Stimulated activated CD8-positive, alpha-beta memory T cell treated with anti-CD3 and anti-CD28 coated beads, Interleukin-15, amount 100 ng/mL, for 4 hours (primary cell): ENCODE measurements around the gene PLEKHA8.

Source experiments
- DNase-seq, 2 donors: peaks; one replicate each; pipeline ENCODE4 v3.0.0-alpha.2; 2020; ENCODE audit warnings: low read depth in 2 of 2

Gene PLEKHA8

DNA sequence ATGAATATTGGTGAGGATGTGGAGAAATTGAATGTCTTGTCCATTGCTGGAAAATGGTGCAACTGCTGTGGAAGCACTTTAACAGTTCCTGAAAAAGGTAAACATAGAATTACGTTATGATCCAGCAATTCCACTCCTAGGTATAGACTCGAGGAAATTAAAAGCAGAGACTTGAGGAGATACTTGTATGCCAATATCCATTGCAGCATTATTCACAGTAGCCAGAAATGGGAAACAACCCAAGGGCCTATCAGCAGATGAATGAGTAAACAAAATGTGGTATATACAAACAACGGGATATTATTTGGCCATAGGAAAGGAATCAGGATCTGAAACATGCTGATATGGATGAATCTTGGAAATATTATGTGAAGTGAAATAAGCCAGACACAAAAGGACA is 74.1 kb downstream of the PLEKHA8 start:
- no peak for DNase-seq

DNA sequence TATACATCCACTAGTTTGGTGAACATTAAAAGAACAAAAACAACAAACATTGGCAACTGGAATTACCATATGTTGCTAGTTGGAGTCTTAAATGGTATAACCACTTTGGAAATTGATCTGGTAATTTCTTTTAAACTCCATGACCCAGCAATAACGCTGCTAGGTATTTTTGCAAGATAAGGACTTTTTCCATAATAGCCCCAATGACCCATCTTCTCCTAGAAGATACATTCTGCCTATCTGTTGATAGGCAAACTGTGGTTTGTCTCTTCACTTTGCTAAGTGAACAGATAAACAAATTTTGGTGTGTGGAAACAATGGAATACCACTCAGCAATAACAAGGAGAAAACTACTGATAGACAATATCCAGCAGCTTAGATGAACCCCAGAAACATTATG is 75.9 kb downstream of the PLEKHA8 start:
- no peak for DNase-seq

DNA sequence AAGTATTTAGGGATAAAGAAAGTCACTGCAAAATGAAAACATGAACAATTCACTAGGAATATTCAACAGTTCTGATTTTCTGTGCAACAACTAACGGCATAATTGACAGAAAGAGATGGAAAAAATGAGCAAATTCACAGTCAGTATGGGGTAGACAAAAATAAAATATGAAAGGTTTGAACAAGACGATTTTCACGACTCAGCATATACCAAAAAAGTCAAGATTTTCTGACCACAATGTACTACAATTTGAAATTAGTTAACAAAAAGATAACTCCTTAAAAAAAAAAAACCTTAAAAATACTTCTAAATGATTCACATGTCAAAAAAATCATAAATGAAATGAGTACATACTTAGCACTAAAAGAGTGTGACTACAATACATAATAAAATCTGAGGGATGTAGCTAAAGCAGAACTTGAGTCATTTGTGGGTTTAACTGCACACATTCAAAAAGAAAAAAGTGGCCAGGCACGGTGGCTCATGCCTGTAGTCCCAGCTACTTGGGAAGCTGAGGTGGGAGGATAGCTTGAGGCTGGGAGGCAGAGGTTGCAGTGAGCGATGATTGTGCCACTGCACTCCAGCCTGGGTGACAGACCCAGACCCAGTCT is 84.0 kb downstream of the PLEKHA8 start:
- DNase-seq: no peak

DNA sequence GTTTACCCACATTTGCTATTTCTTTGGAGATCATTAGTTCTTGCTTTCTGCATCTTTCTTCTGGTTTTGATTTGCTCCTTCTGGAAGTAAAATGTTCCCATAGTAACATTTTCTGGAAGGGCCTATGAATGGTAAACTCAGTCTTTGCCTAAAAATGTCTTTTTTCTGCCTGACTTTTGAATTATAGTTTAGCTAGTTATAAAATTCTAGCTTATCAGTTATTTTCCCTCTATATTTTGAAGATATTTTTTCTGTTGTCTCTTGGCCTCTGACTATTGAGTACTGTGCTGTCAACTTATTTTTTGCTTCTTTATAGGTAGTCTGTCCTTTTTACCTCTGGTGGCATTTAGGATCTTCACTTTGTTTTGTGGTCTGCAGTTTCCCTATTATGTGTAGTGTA is 84.9 kb downstream of the PLEKHA8 start:
- no peak for DNase-seq

GRCh38 chr7:30114536-30115238 is 86.5 kb downstream of the PLEKHA8 start:
- no peak for DNase-seq

GRCh38 chr7:30115709-30116297 is 87.6 kb downstream of the PLEKHA8 start:
- no peak for DNase-seq

- no peak for DNase-seq
Observed at GRCh38 chr7:30116771-30117170, 88.6 kb downstream of the PLEKHA8 start.

GRCh38 chr7:30117896-30118295 is 89.7 kb downstream of the PLEKHA8 start:
- DNase-seq: no peak

- no peak for DNase-seq
Observed at GRCh38 chr7:30119890-30120577, 91.8 kb downstream of the PLEKHA8 start.

DNA sequence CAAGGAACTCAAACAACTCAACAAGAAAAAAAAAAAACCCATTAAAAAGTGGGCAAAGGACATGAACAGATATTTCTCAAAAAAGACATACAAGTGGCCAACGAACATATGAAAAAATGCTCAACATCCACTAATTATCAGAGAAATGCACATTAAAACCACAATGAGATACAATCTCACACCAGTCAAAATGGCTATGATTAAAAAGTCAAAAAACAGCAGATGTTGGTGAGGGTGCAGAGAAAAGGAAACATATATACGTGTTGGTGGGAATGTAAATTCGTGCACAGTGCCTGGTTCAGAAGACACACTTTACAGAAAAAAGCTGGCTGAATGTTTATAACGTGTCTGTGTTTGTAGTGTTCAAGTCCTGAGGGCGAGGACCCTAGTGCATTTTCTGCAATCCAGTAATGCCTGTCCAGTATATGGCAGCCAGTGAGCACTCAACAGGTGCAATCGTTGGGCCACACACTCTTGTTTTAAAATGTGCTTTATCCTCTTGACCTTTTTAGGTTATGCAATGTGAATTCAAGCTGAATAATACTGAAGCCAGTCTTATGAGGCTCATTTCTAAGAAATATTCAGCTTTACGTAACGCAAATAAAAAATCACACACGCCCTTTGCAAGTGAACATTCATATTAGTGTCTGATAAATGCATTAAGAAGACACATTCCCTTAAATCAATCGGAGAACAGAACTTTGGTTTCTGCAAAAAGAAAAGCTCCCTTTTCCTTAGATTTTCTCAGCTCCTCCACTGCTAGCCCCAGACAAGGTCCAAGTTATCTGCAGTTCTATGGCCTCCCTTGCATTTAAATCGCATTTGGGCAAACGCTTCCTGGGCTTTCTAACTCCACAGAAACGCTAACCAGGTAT is 105.8 kb downstream of the PLEKHA8 start:
- DNase-seq: no peak

DNA sequence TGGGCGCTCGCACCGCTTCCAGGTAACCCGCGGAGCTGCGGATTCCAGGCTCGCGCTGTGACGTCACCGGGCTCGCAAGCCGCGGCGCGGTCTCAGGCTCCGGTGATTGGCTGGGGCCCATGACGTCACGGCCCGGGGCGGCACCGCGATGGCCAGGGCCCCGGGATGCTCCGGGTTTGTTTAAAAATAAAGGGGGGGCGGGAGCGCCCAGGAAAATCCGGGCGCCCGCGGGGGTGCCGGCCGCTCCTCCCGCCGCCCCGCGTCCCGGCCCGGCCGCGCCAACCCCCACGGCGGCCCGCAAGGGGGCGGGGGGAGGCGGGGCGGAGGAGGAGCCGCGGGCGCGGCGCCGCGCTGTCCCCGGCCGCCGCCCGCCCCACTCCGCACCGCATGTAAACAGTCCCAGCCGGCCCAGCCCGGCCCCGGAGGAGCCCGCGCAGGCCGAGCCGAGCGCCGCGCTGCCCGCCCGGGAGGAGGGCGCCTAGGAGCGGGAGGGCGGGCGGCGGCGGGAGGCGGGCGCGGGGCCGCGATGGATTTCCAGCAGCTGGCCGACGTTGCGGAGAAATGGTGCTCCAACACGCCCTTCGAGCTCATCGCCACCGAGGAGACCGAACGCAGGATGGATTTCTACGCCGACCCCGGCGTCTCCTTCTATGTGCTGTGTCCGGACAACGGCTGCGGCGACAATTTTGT is 106.5 kb downstream of the PLEKHA8 start, which contains the start of gene MTURN:
TSS of gene MTURN (plus strand) at position 376 of the 690 bp plus-strand sequence. CDS start at position 527, 151 bp downstream.
- DNase-seq: peak; percentile 71 to 73

GRCh38 chr7:30135301-30136116 is 107.3 kb downstream of the PLEKHA8 start:
- peak; percentile 27 to 40 for DNase-seq

- no peak for DNase-seq
Observed at GRCh38 chr7:30136117-30136731, 108.0 kb downstream of the PLEKHA8 start.

DNA sequence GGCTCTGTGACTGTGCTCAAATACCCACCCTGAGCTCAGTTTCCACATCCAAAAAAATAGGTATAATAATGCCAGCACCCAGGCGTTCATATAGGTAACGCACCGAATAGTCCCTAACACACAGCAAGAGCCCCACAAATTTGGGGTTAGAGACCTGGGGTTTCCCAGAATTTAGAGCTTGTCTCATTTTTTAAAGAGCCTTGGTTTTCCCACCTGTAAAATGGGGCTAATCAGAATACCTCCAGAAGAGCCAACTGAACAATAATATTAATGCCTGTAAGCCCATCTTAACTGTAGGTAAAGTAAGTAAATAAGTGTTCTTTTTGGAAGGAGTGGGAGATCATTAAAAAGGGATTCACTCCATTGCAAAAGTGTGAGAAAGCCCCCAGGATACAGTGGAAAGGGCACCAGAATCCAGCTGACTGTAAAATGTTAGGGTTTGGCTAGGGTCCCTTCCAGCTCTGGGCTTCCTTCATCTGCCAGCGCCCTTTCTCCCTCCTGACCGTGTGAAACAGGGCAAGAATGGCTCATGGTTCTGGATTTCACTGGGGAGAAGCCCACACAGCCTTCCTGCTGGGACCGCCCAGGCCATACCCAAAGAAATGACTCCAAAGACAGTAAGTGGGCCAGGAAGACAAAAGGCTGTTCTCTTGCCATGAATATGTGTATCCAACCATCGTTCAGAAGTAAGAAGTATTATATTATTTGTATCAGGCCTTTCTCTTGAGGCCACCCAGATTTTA is 108.7 kb downstream of the PLEKHA8 start:
- DNase-seq: no peak

DNA sequence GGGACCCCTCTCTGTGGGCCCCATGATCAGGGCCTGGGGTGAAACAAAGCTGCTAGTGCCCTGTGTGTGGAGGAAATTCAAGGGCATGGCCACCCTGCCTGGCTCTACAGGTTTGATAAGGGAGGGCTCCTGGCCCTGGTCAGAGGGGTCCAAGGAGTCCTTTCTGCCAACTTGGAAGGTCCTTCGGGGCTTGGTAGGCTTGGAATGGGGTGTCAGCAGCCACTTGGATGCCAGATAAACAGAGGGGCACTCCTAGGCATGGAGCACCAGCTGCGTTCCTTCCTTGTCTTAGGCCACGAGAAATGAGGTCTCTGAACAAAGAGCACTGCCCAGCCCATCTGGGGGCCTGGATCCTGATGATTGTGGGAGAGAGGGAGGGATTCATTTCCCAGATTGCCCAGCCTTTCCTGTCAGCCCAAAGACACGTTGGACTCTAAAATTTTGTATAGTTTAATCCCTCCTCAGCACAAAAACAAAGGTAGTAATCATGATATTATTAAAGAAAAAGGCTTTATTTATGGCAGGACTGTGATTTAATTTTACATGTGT is 111.7 kb downstream of the PLEKHA8 start:
- DNase-seq: no peak

DNA sequence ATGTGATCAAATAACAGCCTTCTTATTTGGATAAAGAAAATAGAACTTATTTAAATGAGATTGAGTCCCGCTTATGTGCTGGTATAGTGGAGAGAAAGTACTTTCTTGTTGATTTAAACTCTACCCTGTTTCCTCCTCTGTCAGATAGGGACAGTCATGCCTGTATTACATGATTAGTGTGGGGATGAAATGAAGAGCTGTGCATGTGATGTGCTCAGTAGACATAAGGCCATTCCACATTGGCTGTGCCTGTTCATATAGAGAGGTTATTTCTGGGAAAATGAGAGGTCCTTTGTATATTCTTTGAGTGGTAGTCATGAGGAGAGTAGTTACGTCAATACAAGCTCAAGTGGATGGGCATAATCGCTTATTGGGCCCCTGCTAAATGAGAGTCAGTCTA is 112.2 kb downstream of the PLEKHA8 start:
- no peak for DNase-seq

DNA sequence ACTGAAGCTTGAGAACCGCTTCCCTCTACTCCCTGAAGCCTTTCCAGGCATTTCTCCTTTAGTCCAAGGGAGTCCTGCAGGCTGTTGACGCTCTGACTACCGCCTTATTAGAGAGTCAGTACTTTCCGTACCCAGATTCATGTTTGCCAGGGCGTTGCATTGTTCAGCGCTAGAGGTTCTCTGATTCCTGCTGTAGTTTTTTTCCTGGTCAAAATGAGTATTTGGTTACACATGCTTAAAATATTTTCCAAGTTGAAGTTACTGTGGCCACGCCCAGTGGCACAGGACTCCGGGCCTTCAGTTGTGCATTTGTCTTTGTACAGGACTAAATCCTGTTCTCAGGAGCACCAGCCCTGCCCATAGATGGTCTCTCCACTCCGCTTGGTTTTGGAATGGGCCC is 114.5 kb downstream of the PLEKHA8 start:
- no peak for DNase-seq

DNA sequence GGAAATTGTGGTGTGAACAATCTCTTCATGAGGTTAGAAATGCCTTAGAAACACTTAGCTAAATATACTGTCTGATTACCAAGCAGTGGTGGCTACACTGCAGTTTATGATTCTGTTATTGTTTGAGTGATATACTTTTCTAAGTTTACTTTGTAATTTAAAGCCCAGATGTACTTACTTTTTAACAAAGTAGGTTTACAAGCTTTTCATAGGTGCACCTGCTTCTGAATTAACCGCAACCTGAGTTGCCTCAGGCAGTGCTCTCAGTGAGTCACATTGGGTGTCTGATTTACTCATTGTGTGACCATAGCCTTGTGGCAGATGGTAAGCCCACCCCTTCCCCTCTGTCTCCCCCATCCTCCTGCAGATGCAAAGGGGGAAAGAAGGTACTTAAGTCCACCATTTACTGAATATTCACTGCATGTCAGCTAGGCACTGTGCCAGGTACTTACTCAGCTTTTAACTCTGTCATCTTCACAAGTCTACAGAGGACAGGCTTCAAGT is 115.6 kb downstream of the PLEKHA8 start:
- DNase-seq: no peak
